GM21529 (cell line): ENCODE data around the gene HK1.

ENCODE experiments used
- ATAC-seq: cut with Tn5 transposase; IDR thresholded peaks from one replicate; pipeline ENCODE4 v1.9.1; 2021; ENCODE audit not compliant: unreplicated experiment

The HK1 gene

DNA sequence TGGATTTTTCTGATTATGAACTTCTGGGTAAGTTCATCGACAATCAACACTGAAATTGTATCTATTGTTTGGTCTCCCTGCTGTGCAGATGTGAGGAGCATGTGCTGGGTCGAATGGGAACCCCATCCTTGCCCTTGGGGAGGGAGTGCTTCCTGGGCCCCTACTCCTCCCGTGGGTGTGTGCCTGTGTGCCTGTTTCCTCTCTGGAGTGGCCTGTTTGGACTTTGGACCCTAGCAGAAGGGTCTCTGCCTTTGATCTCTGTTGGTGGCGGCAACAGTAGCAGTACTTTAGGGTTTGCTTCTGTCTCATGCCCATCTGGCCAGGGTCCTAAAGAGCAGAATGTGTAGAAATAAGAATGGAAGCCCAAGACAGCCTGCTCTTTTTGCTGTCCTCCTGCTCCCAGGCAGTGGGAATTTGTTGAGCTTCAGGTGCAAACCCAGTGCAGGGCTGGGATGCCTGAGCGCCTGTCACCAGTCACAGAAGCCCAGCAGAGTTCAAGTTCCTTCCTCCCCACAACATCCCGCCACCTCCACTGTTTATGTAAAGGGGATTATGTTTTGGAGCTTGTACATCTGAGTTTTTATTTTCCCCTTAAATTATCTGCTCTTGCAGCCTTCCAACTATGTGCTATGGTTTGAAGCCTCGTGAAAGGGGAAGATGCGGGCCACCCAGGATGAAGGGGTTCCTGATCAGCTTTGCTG is 139.9 kb downstream of the HK1 start:
- ATAC-seq: no peak

- no peak for ATAC-seq
Measured at GRCh38 chr10:69419096-69419743, 140.9 kb downstream of the HK1 start.

DNA sequence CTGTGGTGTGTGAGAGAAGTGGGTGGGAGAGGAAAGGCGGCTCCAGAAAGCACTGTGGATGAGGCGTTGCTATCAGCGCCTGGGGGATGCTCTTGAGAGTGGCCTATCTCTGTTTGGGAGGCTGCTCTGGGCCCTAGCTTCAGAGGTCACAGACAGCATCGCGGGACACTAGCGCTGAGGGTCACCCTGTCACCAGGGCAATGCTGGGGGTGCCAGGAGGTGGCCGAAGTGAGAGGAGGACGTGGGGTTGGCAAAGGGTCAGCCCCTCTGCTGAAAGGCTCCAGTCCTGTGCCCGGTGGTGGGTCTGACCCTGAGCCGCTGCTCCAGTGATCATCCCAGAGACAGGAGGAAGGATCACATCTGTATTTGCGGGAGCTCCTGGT is 141.4 kb downstream of the HK1 start:
- no peak for ATAC-seq

GRCh38 chr10:69421611-69422308 is 143.5 kb downstream of the HK1 start:
- no peak for ATAC-seq

GRCh38 chr10:69422676-69423075 is 144.4 kb downstream of the HK1 start:
- no peak for ATAC-seq

DNA sequence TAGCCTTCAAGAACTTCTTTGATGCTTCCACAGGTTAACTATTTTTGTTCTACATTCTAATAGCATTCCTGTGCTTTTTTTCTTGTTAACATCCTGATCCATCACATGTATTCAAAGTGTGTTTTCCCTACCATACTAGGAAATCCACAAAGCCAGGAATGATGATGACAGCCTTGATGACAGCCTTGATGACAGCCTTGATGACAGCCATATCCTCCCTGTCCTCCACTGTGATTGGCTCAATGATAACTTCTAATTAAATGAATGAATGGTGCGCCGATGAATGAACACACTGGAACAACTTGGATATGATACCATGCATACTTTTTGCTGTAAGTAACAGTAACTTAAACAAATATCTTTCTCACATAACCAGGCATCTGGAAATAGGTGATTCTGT is 146.7 kb downstream of the HK1 start:
- ATAC-seq: no peak

DNA sequence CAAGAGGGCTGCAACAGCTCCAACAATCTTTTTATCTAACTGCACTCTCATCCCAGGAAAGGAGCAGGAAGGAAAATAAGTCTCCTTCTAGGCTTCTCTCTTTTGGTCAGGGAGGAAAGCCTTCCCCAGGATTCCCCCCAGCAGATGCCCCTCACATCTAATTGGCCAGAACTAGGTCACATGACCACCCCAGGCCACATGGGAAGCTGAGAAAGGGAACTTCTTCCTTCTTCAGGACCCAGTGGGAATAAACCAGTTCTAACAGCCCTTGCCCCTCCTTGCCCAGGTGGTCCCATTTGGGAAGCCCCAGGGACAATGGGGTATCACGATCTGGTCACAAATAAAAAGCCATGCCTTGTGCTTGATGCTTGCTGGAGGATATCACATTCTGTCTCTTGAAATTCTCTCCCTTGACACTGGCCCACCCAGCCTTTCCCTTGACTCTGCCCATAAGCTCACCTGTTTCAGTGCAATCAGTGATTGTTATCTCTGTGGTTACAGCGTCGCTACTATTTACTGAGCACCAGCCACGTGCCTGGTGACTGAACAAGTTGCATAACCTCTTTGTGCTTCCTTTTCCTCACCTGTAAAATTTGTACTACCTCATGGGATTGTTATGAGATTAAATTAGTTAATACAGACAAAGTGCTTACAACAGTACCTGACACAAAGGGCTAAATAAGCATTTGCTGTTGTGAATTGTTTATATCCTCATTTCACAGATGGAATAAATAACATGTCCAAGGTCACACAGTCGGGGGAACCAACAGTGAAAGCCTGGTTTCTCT is 147.4 kb downstream of the HK1 start:
- ATAC-seq: no peak

GRCh38 chr10:69426376-69426727 is 148.1 kb downstream of the HK1 start:
- no peak for ATAC-seq

- no peak for ATAC-seq
Measured at GRCh38 chr10:69428165-69428564, 149.9 kb downstream of the HK1 start.

- ATAC-seq: no peak
Measured at GRCh38 chr10:69434169-69434568, 155.9 kb downstream of the HK1 start.

DNA sequence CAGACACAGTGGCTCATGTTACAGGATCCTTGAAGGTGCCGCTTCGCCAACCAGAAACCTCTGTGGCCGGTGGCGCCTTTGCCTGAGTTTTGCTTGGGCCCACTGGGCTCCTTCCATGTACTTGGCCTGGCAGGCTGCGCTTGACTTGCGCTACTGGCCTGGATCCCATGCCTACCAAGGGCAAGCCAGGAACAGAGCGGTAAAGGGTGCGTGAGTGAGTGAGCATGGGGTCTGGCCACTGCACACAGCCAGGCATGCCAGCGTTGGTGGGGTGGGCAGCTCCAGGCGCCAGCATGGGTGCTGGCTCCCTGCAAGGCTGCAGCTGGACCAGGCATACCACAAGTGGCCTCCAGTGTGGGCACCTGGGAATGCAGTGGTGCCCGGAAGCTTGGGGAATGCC is 156.6 kb downstream of the HK1 start:
- no peak for ATAC-seq

DNA sequence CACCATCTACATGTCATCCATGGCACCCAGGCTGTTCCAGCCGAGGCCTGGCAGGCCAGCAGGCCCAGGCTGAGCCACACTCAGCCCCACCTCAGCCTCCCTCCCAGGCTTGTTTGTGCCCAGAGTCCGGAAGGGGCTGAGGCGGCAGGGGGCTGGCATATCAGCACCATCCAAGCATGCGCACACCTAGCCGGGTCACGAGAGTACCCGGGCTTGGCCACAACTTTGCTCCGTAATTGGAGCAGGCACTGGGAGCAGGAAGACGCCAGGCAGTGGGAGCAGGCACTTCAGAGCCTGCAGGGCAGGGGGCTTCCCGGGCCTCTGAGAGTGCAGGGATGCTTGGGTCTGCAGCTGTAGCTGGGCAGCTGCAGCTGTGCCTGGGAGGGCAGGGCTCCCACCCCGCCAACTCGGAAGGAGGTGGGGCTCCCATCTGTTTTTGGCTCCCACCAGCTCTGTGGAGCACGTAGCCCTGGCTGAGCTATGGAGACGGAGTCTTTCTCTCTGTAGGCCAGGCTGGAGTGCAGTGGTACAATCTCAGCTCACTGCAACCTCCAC is 157.7 kb downstream of the HK1 start:
- no peak for ATAC-seq

DNA sequence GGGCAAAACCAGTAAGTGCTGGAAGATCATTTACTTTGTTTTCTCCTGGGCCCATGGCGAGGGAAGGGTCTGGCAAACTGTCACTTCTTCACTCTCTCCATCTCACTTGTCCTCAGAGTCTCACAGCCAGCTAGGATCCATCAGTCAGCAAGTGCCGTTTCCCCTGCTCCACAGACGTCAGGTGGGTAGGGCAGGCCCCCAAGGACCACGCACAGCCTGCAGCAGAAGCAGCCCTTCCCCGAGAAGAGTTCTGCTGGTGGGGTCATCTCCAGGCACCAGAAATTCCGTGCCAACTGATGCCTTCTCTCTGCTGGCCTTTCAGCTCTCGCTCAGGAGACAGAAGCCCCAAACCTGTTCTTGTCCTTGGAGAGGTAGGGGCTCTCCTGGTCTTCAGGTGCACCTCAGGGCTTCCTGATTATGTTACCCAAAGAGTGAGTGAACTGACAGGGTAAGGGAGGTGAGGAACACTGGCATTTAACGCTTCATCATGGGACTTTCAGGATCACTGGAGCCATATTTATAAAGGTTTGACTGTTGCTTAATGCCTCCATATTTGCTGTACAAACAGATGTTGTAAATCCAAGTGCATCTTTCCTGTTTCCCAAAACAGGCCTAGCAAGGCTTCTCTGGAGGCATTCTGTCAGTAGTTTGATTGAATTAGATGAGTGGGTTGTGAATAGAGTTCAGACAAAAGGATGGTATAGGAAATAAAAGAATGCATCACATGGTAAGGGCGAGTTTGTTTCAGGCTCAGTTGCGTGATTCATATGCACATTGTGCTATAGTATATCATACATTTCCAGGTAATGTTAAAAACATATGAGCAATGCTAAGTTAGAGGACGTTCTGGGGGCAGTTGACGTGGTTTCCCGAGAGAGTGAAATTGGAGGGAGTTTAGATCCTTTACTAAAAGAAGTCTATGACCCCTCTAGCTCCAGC is 159.3 kb downstream of the HK1 start:
- no peak for ATAC-seq

DNA sequence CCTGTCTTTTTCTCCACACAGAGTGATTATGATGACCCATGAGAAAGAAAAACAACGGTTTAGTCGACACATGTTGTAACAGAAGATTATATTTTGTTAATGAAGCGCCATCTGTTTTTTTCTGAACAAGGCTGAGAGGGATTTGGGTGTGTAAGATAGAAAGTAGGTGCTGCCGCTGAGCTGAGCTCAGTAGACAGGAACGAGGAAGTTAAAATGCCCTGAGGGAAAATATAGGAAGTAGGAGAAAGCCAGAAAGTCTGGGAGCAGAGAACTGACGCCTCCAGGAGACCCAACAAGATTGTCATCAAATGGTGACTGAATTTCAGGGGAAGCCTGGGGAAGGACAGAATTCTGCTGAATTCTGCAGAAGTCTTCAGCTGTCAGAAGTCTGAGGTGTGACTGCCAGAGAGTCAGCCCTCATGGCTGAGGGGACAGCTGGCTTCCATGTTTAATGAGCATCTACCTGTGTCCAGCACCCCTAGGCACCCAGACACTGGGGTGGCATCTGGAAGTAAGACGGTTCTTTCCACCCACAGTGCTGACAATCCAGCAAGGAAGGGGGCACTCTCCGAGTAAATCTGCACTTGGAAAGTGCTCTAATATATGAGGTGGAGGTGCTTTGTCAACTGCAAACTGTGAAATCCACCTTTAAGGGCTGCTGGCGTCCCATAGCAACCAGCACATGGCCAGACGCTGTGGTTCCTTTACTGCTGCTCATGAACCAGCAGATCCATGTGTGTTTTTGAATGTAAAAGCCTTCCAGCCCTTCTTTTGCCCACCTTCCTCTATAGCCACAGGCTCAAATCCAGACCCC is 160.4 kb downstream of the HK1 start:
- no peak for ATAC-seq

DNA sequence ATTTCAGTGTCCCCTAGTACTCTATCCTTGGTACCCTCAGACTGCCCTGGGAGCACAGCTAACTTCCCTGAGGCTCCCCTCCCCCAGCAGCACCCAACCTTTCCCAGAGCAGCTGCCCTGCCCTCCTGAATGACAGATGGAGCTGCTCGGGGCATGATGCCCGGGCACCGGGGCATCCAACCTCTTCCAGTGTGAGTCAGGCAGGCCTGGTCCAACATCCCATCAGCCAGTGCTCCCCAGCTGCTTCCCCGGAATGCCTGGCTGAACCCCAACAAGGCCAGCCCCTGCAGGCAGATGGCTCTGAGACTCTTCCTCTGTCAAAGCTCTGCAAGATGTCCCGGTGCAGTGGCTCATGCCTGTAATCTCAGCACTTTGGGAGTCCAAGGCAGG is 161.0 kb downstream of the HK1 start:
- no peak for ATAC-seq

GRCh38 chr10:69439813-69440506 is 161.7 kb downstream of the HK1 start:
- ATAC-seq: no peak

GRCh38 chr10:69443354-69443753 is 165.1 kb downstream of the HK1 start:
- no peak for ATAC-seq

- no peak for ATAC-seq
Measured at GRCh38 chr10:69445041-69445440, 166.7 kb downstream of the HK1 start.

DNA sequence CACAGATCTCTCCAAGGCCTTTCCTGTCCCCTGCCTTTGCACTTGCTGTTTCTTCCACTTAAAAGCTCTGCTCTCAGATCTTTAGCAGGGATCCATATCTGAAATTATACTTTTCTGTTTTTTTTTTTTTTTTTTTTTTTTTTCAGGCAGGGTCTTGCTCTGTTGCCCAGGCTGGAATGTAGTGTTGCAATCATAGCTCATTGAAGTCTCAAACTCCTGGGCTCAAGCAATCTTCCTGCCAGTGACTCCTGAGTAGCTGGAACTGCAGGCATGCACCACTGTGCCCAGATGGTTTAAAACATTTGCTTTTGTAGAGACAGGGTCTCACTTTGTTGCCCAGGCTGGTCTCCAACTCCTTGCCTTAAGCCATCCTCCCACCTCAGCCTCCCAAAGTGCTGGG is 167.9 kb downstream of the HK1 start:
- no peak for ATAC-seq
